Suprapubic skin (tissue), 3 donors: ENCODE results near the gene TNFAIP8L2.

ENCODE experiments used
- CTCF ChIP-seq, 2 donors: fragments of 200-600 bp in 1 of 2; fragments of 450-650 bp in 1 of 2; sonication (generic) in 1 of 2; IDR thresholded peaks; one replicate each; pipeline ENCODE4 v1.5.1; 2016 to 2019; ENCODE audit warnings: antibody characterized with exemption in 2 of 2, mild to moderate bottlenecking in 1 of 2, moderate library complexity in 1 of 2
- POLR2AphosphoS5 ChIP-seq, 3 donors: sonication (generic); formaldehyde crosslinking; IDR thresholded peaks; one replicate each; pipeline ENCODE4 v1.6.1; 2017; ENCODE audit warnings: antibody characterized with exemption in 3 of 3

GRCh38 chr1:151193304-151193703, 36.9 kb downstream of the TNFAIP8L2 start:
- TF ChIP-seq CTCF (IDR thresholded peaks at IDR 0.05) (no peak), POLR2AphosphoS5 (IDR thresholded peaks at IDR 0.05) (no peak)
